NB4 (cell line): ENCODE data around the gene CTIF.

Experiments
- POLR2A ChIP-seq: IDR thresholded peaks from 2 replicates; pipeline ENCODE4 v1.6.1; 2011; ENCODE audit warnings: mild to moderate bottlenecking; ENCODE audit not compliant: insufficient read length; ENCODE audit errors: extremely low read depth
- TF ChIP-seq, protein P1 (sequence below): IDR thresholded peaks from one replicate; pipeline ENCODE4 v1.5.1; 2012; ENCODE audit warnings: low read depth, low read length
- TF ChIP-seq, protein P2 (sequence below): IDR thresholded peaks from 2 replicates; pipeline ENCODE4 v1.6.1; 2011; ENCODE audit warnings: low read depth, low read length

DNA sequence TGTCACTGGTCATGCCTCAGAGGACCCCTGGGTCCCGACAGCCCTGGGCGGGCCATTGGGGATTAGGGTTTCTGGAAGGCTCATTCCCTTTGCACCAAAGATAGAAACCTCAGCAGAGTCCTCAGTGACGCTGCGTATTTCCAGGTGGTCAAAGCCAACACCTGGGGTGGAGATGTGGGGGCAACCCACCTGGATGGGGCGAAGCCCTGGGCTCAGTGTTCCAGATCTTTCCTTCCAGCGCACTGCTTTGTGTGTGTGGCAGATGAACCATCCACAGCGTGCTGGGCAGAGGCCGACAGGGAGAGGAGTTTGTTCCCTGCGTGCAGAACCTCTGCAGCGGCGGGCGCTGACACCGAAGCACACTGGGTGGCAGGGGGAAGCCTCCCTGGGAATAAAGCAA is 143.9 kb downstream of the CTIF start:
- TF ChIP-seq, protein P1, sequence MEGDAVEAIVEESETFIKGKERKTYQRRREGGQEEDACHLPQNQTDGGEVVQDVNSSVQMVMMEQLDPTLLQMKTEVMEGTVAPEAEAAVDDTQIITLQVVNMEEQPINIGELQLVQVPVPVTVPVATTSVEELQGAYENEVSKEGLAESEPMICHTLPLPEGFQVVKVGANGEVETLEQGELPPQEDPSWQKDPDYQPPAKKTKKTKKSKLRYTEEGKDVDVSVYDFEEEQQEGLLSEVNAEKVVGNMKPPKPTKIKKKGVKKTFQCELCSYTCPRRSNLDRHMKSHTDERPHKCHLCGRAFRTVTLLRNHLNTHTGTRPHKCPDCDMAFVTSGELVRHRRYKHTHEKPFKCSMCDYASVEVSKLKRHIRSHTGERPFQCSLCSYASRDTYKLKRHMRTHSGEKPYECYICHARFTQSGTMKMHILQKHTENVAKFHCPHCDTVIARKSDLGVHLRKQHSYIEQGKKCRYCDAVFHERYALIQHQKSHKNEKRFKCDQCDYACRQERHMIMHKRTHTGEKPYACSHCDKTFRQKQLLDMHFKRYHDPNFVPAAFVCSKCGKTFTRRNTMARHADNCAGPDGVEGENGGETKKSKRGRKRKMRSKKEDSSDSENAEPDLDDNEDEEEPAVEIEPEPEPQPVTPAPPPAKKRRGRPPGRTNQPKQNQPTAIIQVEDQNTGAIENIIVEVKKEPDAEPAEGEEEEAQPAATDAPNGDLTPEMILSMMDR = no peak
- no peak for TF ChIP-seq POLR2A
- TF ChIP-seq, protein P2, sequence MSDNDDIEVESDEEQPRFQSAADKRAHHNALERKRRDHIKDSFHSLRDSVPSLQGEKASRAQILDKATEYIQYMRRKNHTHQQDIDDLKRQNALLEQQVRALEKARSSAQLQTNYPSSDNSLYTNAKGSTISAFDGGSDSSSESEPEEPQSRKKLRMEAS = no peak
